HG03095 (cell line): ENCODE data around the gene ADGRL2.

Experiments
- ATAC-seq: cut with Tn5 transposase; IDR thresholded peaks from one replicate; pipeline ENCODE4 v1.9.1; 2021; ENCODE audit warnings: moderate library complexity; ENCODE audit not compliant: unreplicated experiment

Gene ADGRL2

GRCh38 chr1:81899214-81899821 is 98.6 kb downstream of the ADGRL2 start:
- ATAC-seq: no peak

GRCh38 chr1:81907575-81907974 is 106.8 kb downstream of the ADGRL2 start:
- ATAC-seq: no peak

GRCh38 chr1:81912383-81912782 is 111.6 kb downstream of the ADGRL2 start:
- no peak for ATAC-seq

- no peak for ATAC-seq
These were observed 115.2 kb downstream of the ADGRL2 start for GRCh38 chr1:81915937-81916336.

GRCh38 chr1:81920245-81920740 is 119.6 kb downstream of the ADGRL2 start:
- ATAC-seq: no peak

- ATAC-seq: no peak
These were observed 120.2 kb downstream of the ADGRL2 start for GRCh38 chr1:81920886-81921285.

- no peak for ATAC-seq
These were observed 120.6 kb downstream of the ADGRL2 start for GRCh38 chr1:81921344-81921743.

- ATAC-seq: no peak
These were observed 121.2 kb downstream of the ADGRL2 start for GRCh38 chr1:81921851-81922462.

- no peak for ATAC-seq
These were observed 122.2 kb downstream of the ADGRL2 start for GRCh38 chr1:81922955-81923354.

- ATAC-seq: no peak
These were observed 128.4 kb downstream of the ADGRL2 start for GRCh38 chr1:81929106-81929505.

- no peak for ATAC-seq
These were observed 136.1 kb downstream of the ADGRL2 start for GRCh38 chr1:81936853-81937252.

- ATAC-seq: no peak
These were observed 137.2 kb downstream of the ADGRL2 start for GRCh38 chr1:81937791-81938450.

- no peak for ATAC-seq
These were observed 147.8 kb downstream of the ADGRL2 start for GRCh38 chr1:81948495-81948894.

- ATAC-seq: no peak
These were observed 148.7 kb downstream of the ADGRL2 start for GRCh38 chr1:81949421-81949820.

- ATAC-seq: no peak
These were observed 149.3 kb downstream of the ADGRL2 start for GRCh38 chr1:81950037-81950436.

- no peak for ATAC-seq
These were observed 150.0 kb downstream of the ADGRL2 start for GRCh38 chr1:81950591-81951244.

GRCh38 chr1:81954534-81955020 is 153.8 kb downstream of the ADGRL2 start:
- no peak for ATAC-seq

GRCh38 chr1:81967951-81968350 is 167.2 kb downstream of the ADGRL2 start:
- ATAC-seq: no peak

- no peak for ATAC-seq
These were observed 169.7 kb downstream of the ADGRL2 start for GRCh38 chr1:81970416-81970815.

- no peak for ATAC-seq
These were observed 173.6 kb downstream of the ADGRL2 start for GRCh38 chr1:81974222-81974841.
